ENCODE data around the gene CMBL.

Gene CMBL

DNA sequence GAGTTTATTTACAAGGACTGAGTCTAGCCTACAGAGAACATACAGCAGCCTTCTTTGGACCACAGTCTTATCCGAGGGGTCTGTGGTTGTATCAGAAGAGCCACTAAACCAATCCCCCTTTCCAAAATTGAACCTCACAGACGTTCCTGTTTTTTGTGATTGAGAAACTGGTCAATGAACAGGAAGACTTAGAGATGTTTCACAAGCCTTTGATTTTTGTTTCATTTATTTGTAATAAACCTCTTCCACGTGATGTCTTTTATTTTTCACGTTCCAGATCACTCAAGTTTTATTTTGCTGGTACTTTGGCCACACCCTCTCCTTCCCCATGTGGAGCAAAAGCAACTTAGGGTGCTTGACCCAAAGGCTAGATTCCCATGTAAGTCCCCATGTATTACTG, 41.6 kb downstream of the CMBL start:
- H3K79me2 ChIP-seq (ENCODE audit: control insufficient read depth, insufficient read depth, low read length), result no peaks in the 10 kb centered on the region
- H2BK5ac ChIP-seq (ENCODE audit: low read length), result no peak overlapping the region
- no CpG with 5 or more reads among the region's 4 CpGs for WGBS (ENCODE audit: extremely low coverage, insufficient coverage, low lambda C conversion rate)
- peaks cover 15% of the 10 kb centered on the region for H3K36me3 ChIP-seq (ENCODE audit: control insufficient read depth, insufficient read depth, low read length)
- H3K18ac ChIP-seq (ENCODE audit: low read length), result no peak overlapping the region
- no peak overlapping the region for H4K5ac ChIP-seq (ENCODE audit: low read length)
- H3K79me1 ChIP-seq (ENCODE audit: low read length), result peaks cover 4% of the 10 kb centered on the region
- H2AK5ac ChIP-seq (ENCODE audit: low read length), result no peak overlapping the region
- H3K4me3 ChIP-seq (ENCODE audit: low read length), result no peak overlapping the region
- peaks cover 2% of the 10 kb centered on the region for H3K4me1 ChIP-seq (ENCODE audit: control insufficient read depth, low read depth, low read length)
- H4K8ac ChIP-seq (ENCODE audit: low read depth, low read length), result no peak overlapping the region
- H3K4me2 ChIP-seq (ENCODE audit: low read length), result no peak overlapping the region
- H2BK120ac ChIP-seq (ENCODE audit: low read depth, low read length), result no peak overlapping the region
- no peak overlapping the region for H3K56ac ChIP-seq (ENCODE audit: low read length)
- no peak for DNase-seq
- H3K27me3 ChIP-seq (ENCODE audit: insufficient read depth, low read length, poor library complexity), result no peaks in the 10 kb centered on the region
- H2BK15ac ChIP-seq (replicated peaks; ENCODE audit: low read depth), result no peak overlapping the region
- no peak overlapping the region for H3K9ac ChIP-seq (ENCODE audit: low read length)
- no peak overlapping the region for H3K23ac ChIP-seq (ENCODE audit: low read length)
- H3K4ac ChIP-seq (ENCODE audit: low read depth, low read length), result no peak overlapping the region
- no peak overlapping the region for H3K27ac ChIP-seq (ENCODE audit: low read depth, low read length)

DNA sequence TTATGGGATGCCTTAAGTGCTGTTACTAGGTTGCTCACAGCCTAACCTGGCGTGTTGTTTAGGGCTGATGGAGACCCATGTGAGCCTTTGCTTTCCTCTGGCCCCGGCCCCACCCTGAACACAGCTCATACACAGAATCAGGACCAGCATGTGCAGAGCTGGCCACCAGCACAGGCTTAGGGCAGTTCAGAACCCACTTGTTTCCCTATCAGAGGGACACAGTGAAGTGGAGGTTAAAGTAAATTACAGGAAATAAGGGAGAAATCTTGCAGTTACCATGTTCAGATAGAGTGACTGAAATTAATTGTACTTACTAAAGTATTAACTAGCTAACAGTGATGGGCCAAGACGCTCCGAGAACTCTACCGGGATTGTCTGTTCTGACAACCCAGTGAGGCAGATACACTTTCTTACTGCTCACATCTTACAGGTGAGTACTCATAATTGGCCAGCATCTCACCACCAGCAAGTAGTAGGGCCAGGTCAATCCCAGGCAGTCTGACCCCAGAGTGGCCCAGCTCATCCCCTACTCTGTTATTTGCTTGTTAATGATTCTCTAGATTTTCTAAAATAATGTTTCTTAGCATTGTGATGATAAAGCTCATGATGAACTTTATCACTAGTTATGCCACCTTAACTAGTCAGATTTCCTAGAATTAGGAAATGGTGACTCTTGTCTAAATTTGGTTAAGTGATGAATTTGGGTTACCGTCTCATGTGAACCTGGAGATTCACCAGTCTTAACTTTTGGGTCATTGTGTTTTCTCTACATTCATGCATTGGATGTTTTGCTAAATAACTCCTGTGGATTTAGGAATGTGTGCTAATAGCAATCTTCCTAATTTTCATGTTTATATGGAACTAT, 42.2 kb downstream of the CMBL start:
- H3K27me3 ChIP-seq (ENCODE audit: insufficient read depth, low read length, poor library complexity), result no peaks in the 10 kb centered on the region
- WGBS (ENCODE audit: extremely low coverage, insufficient coverage, low lambda C conversion rate), result no CpG with 5 or more reads among the region's 6 CpGs
- H3K23ac ChIP-seq (ENCODE audit: low read length), result no peak overlapping the region
- no peak overlapping the region for H2BK5ac ChIP-seq (ENCODE audit: low read length)
- no peak overlapping the region for H4K8ac ChIP-seq (ENCODE audit: low read depth, low read length)
- H3K4me2 ChIP-seq (ENCODE audit: low read length), result no peak overlapping the region
- no peak overlapping the region for H4K5ac ChIP-seq (ENCODE audit: low read length)
- H3K4me1 ChIP-seq (ENCODE audit: control insufficient read depth, low read depth, low read length), result peaks cover under 1% of the 10 kb centered on the region
- H3K36me3 ChIP-seq (ENCODE audit: control insufficient read depth, insufficient read depth, low read length), result peaks cover 19% of the 10 kb centered on the region
- no peak overlapping the region for H3K27ac ChIP-seq (ENCODE audit: low read depth, low read length)
- H3K4ac ChIP-seq (ENCODE audit: low read depth, low read length), result no peak overlapping the region
- no peak overlapping the region for H2BK15ac ChIP-seq (replicated peaks; ENCODE audit: low read depth)
- no peak overlapping the region for H3K9ac ChIP-seq (ENCODE audit: low read length)
- no peaks in the 10 kb centered on the region for H3K79me2 ChIP-seq (ENCODE audit: control insufficient read depth, insufficient read depth, low read length)
- no peak overlapping the region for H2BK120ac ChIP-seq (ENCODE audit: low read depth, low read length)
- H3K18ac ChIP-seq (ENCODE audit: low read length), result no peak overlapping the region
- no peak for DNase-seq
- H3K4me3 ChIP-seq (ENCODE audit: low read length), result no peak overlapping the region
- H3K79me1 ChIP-seq (ENCODE audit: low read length), result peaks cover 5% of the 10 kb centered on the region
- H2AK5ac ChIP-seq (ENCODE audit: low read length), result no peak overlapping the region
- no peak overlapping the region for H3K56ac ChIP-seq (ENCODE audit: low read length)

DNA sequence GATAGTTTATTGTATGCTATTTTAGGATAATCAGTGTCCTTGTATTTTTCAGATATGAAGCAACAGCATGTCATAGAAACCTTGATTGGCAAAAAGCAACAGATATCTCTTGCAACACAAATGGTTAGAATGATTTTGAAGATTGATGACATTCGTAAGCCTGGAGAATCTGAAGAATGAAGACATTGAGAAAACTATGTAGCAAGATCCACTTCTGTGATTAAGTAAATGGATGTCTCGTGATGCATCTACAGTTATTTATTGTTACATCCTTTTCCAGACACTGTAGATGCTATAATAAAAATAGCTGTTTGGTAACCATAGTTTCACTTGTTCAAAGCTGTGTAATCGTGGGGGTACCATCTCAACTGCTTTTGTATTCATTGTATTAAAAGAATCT, 43.1 kb downstream of the CMBL start:
- Histone ChIP-seq H4K8ac (ENCODE audit: low read depth, low read length) (no peak overlapping the region), H3K56ac (ENCODE audit: low read length) (no peak overlapping the region), H2AK5ac (ENCODE audit: low read length) (no peak overlapping the region), H3K4me3 (ENCODE audit: low read length) (no peak overlapping the region), H2BK5ac (ENCODE audit: low read length) (no peak overlapping the region), H4K5ac (ENCODE audit: low read length) (no peak overlapping the region), H3K4me2 (ENCODE audit: low read length) (no peak overlapping the region), H3K9ac (ENCODE audit: low read length) (no peak overlapping the region), H3K36me3 (ENCODE audit: control insufficient read depth, insufficient read depth, low read length) (peaks cover 21% of the 10 kb centered on the region), H3K27me3 (ENCODE audit: insufficient read depth, low read length, poor library complexity) (no peaks in the 10 kb centered on the region), H3K18ac (ENCODE audit: low read length) (no peak overlapping the region), H3K79me2 (ENCODE audit: control insufficient read depth, insufficient read depth, low read length) (no peaks in the 10 kb centered on the region), H3K4me1 (ENCODE audit: control insufficient read depth, low read depth, low read length) (no peaks in the 10 kb centered on the region), H3K27ac (ENCODE audit: low read depth, low read length) (no peak overlapping the region), H3K79me1 (ENCODE audit: low read length) (peaks cover 5% of the 10 kb centered on the region), H2BK120ac (ENCODE audit: low read depth, low read length) (no peak overlapping the region), H3K4ac (ENCODE audit: low read depth, low read length) (no peak overlapping the region), H3K23ac (ENCODE audit: low read length) (no peak overlapping the region), H2BK15ac (replicated peaks; ENCODE audit: low read depth) (no peak overlapping the region)
- no peak for DNase-seq
- no CpG with 5 or more reads among the region's 3 CpGs for WGBS (ENCODE audit: extremely low coverage, insufficient coverage, low lambda C conversion rate)

- H3K23ac ChIP-seq (ENCODE audit: low read length), result no peak overlapping the region
- no peak overlapping the region for H3K9ac ChIP-seq (ENCODE audit: low read length)
- H3K4me2 ChIP-seq (ENCODE audit: low read length), result no peak overlapping the region
- no peak for DNase-seq
- H2AK5ac ChIP-seq (ENCODE audit: low read length), result no peak overlapping the region
- no peak overlapping the region for H3K27ac ChIP-seq (ENCODE audit: low read depth, low read length)
- H3K56ac ChIP-seq (ENCODE audit: low read length), result no peak overlapping the region
- H3K4ac ChIP-seq (ENCODE audit: low read depth, low read length), result no peak overlapping the region
- H4K5ac ChIP-seq (ENCODE audit: low read length), result no peak overlapping the region
- H3K36me3 ChIP-seq (ENCODE audit: control insufficient read depth, insufficient read depth, low read length), result peaks cover 29% of the 10 kb centered on the region
- H3K79me2 ChIP-seq (ENCODE audit: control insufficient read depth, insufficient read depth, low read length), result peaks cover 4% of the 10 kb centered on the region
- no peak overlapping the region for H2BK15ac ChIP-seq (replicated peaks; ENCODE audit: low read depth)
- H2BK5ac ChIP-seq (ENCODE audit: low read length), result no peak overlapping the region
- no peak overlapping the region for H4K8ac ChIP-seq (ENCODE audit: low read depth, low read length)
- no peaks in the 10 kb centered on the region for H3K27me3 ChIP-seq (ENCODE audit: insufficient read depth, low read length, poor library complexity)
- no peaks in the 10 kb centered on the region for H3K4me1 ChIP-seq (ENCODE audit: control insufficient read depth, low read depth, low read length)
- no CpG with 5 or more reads among the region's 11 CpGs for WGBS (ENCODE audit: extremely low coverage, insufficient coverage, low lambda C conversion rate)
- H3K79me1 ChIP-seq (ENCODE audit: low read length), result peaks cover 9% of the 10 kb centered on the region
- H2BK120ac ChIP-seq (ENCODE audit: low read depth, low read length), result no peak overlapping the region
- no peak overlapping the region for H3K4me3 ChIP-seq (ENCODE audit: low read length)
- H3K18ac ChIP-seq (ENCODE audit: low read length), result no peak overlapping the region
Observed at GRCh38 chr5:10262995-10263394, 44.7 kb downstream of the CMBL start.

DNA sequence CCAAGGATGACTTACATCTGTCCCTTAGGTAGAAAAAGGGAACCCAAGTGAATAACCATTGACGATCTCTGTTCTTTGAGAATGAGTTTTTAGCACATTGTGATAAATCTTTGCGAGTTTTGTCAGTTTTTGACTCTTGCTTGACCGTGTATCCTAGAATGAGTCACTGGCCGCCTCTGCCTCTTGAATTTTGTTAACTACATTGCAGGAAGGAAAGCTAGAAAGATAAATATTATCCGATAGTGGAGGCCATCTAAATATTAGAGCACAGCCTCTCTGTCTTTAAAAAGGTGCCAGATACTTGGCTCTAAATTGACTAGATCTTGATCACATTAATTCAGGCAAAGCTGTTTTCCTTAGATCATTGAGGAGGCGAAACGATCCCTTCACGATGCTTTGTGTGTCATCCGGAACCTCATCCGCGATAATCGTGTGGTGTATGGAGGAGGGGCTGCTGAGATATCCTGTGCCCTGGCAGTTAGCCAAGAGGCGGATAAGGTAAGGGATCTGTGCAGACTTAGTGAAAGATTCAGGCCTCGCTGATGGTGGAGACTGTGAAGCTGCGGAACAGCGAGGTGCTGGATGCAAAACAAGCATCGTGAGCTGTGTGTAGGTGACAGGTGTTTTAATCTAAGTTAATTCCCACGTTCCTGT, 45.5 kb downstream of the CMBL start:
- Histone ChIP-seq H3K4me3 (ENCODE audit: low read length) (no peak overlapping the region), H3K36me3 (ENCODE audit: control insufficient read depth, insufficient read depth, low read length) (peaks cover 31% of the 10 kb centered on the region), H3K9ac (ENCODE audit: low read length) (no peak overlapping the region), H3K4ac (ENCODE audit: low read depth, low read length) (no peak overlapping the region), H2BK120ac (ENCODE audit: low read depth, low read length) (no peak overlapping the region), H3K56ac (ENCODE audit: low read length) (no peak overlapping the region), H3K79me1 (ENCODE audit: low read length) (peaks cover 11% of the 10 kb centered on the region), H4K8ac (ENCODE audit: low read depth, low read length) (no peak overlapping the region), H3K23ac (ENCODE audit: low read length) (no peak overlapping the region), H2BK5ac (ENCODE audit: low read length) (no peak overlapping the region), H3K79me2 (ENCODE audit: control insufficient read depth, insufficient read depth, low read length) (peaks cover 4% of the 10 kb centered on the region), H3K27me3 (ENCODE audit: insufficient read depth, low read length, poor library complexity) (no peaks in the 10 kb centered on the region), H3K18ac (ENCODE audit: low read length) (no peak overlapping the region), H2BK15ac (replicated peaks; ENCODE audit: low read depth) (no peak overlapping the region), H3K4me1 (ENCODE audit: control insufficient read depth, low read depth, low read length) (no peaks in the 10 kb centered on the region), H3K4me2 (ENCODE audit: low read length) (no peak overlapping the region), H4K5ac (ENCODE audit: low read length) (no peak overlapping the region), H2AK5ac (ENCODE audit: low read length) (no peak overlapping the region), H3K27ac (ENCODE audit: low read depth, low read length) (no peak overlapping the region)
- WGBS (ENCODE audit: extremely low coverage, insufficient coverage, low lambda C conversion rate), result no CpG with 5 or more reads among the region's 18 CpGs
- no peak for DNase-seq
